ENCODE data around the gene THAP8.

THAP8 gene

DNA sequence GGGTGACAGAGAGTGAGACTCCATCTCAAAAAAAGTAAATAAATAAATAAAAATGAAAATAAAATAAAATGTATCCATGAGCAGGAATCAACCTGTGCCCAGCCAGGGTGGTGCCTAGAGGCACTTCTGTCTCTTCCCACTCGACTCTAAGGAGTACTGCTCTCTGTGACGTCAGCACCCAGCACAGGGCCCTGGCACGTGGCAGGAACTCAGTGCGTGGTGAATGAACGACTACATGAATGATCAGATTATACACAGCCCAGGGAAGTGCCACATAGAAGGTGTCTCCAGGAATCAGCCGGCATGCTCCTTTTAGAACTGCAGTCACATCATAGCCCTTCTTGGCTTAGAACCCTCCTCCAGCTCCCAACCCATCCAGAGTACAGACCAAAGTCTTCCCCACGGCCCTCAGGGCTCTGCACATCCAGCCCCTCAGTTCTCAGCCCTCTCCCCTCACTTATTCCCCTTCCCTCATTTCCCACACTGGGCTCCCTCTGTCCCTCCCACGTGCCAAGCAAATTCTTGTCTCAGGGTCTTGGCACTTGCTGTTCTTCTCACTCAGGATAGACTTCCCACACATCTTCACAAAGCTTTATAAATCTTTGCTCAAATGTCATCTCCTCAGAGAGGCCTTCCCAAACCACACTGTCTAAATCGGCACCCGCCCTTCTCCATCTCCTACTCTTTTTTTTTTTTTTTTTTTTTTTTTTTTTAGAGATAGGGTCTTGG lies 25.6 kb downstream of the THAP8 start:
- DNase-seq, result no peak

- DNase-seq, result no peak
Observed at GRCh38 chr19:36027696-36028095, 26.4 kb downstream of the THAP8 start.

DNA sequence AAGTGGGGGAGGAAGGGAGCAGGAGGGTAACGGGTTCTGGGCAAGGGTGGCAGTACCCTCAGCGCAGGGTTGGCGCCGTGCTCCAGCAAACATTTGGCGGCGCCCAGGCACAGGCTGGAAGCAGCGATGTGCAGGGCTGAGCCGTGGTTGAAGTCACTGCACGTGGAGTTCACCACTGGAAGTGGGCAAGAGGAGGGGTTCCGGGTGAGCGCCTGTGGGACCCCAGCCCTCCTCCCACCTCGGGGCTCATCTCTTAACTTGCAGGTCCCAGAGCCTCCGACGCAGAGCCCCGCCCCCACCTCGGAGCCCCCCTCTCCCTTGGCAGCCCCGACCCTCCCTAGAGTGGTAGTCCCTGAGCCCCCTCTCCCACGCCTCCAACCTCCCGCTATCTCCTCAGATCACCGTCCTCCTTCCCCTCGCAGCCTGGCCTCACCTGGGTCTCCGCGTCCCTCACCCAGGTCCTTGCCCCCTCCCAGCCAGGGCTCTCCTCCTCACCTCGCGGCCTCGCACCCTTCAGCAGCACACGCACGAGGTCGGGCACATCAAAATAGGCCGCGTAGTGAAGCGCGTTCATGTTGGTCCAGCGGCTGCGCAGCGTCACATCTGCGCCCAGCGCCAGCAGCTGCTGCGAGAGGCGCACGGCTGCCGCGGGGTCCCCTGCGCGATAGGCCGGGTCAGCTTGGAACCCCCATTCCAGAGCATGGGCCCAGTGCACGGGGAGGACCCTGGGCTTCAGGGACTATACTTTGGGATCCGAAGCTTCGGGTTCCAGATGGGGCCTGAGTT lies 27.8 kb downstream of the THAP8 start:
- no peak for DNase-seq

DNA sequence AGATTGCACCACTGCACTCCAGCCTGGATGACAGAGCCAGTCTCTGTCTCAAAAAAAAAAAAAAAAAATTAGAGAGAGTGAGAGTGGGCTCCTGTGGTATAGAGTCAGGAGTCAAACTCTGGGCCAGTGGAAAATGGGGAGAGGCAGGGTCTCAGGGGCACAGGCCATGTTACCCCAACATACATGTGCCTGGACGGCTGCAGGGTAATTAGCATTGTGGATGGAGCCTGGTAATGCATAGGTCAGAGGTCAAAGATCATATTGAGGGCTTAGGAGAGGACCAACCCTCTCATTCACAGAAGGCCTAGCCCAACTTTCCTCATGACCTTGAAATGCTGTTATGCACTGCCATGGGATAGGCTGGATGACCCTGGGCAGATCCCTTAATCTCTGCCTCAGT lies 28.5 kb downstream of the THAP8 start:
- DNase-seq, result no peak

DNA sequence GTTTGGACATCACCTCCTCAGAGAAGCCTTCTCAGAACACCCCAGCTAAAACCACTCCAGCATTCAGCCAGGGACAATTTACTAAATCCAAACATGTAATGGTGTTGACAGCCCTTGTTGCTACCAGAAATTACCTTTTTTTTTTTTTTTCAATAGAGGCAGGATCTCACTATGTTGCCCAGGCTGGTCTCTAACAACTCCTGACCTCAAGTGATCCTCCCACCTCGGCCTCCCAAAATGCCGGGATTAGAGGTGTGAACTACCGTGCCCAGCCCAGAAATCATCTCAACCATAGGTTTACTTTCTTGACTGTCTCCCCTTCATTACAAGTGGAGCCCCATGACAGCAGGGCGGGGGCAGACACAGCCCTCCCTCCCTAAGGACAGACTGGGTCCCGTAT lies 30.7 kb downstream of the THAP8 start:
- DNase-seq, result no peak

DNA sequence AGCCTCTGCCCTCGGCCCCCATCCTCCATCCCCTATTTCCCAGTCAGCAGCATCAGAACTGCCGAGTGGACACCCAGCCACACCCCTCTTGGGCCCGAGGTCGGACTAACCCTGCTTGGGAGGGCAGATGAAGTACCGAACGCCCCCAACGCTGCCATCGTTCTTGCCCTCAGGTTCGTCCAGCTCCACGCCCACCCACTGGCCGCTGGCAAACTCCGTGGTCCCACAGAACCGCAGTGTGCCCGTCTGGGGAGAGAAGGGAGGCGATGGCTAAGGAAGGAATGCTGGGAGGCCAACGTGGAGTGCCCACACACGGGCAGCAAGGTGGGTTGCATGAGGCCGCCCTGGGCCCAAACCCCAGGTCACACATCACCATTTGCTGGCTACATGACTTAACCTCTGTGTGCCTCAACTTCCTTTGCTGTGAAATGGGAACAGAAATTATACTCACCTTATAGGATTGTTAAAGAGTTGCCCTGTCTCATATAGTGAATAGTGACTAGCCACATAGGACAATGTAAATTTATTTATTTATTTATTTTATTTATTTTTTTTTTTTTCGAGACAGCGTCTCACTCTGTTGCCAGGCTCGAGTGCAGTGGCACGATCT lies 34.9 kb downstream of the THAP8 start:
- DNase-seq, result no peak

DNA sequence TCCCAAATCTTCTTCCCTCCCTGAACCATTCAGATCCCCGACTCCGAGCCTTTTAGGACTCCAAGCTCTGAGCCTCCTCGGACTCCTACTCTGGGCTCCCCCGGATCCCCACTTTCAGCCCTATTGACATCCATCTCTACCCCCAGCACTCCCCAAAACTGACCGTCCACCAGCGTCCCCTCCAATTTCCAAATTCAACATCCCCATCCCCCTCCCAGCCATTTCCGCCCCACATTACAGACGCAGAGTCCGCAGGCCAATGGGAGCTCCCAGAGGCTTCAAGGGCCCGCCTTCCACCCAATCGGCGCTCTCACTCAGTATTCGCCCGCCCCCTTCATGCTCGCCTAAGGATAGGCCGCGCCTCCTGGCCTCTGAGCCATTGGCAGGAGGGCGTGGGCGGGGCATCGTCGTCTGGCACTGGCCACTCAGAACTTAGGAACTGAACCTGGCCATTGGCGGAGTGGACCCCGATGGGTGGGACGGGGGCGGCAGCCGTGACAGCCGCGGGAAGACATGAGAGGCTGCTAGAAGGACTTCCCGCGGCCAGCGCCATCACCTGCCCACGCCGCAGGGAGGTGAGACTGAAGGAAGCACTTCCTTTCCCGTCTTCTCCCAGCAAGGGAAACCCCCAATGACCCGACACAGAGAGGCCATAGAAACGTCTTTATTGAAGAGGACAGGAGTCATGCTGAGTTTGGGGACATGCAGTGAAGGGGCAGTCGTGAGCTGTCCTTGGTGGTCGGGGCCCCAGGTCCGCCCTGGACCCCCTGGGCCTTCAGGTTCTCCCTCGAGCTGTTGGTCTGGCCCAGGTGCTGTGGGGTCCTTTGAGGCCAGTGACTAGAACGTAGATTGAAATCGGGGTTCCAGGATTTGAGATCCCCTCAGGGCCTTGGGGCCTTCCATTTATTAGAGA lies 39.8 kb downstream of the THAP8 start, which contains the start of gene ALKBH6:
ALKBH6 (minus strand) TSS at position 202 of the 913 bp plus-strand sequence. CDS start 816 bp downstream, outside the sequence.
- DNase-seq, result peak; percentile 100

DNA sequence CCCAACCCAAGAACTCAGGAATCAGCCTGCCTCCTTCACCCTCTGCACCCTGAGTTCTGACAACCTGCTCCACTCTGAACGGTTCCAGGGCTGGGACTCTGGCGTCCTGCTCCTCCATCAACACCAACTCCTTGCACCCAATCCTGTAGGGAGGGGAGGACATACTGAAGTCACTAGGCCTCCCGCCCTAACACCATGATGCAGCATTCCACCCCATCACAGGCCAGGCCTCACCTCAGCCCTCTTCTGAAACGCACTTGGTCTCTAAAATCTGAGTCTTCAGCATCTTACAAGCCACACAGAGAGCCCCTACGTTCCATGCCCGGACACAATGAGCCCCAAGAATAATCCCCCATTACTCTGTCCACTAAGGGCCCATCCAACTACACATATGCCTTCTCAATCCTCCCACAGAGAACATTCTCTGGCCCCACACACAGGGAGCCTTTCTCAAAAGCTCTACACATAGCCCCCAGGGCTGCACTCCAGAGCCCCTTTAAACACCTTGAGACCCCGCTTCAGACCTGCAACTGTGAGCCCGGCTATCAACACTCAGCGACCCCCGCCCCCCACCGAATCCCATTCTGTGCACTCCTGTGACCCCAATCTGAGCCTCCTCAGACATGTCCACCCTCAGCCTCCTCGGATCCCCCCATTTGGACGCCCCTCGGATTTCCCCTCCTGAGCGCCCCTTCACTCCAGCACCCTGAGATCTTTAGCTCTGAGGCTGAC lies 40.6 kb downstream of the THAP8 start:
- DNase-seq, result no peak

- no peak for DNase-seq
Observed at GRCh38 chr19:36010402-36010801, 43.7 kb downstream of the THAP8 start.

DNA sequence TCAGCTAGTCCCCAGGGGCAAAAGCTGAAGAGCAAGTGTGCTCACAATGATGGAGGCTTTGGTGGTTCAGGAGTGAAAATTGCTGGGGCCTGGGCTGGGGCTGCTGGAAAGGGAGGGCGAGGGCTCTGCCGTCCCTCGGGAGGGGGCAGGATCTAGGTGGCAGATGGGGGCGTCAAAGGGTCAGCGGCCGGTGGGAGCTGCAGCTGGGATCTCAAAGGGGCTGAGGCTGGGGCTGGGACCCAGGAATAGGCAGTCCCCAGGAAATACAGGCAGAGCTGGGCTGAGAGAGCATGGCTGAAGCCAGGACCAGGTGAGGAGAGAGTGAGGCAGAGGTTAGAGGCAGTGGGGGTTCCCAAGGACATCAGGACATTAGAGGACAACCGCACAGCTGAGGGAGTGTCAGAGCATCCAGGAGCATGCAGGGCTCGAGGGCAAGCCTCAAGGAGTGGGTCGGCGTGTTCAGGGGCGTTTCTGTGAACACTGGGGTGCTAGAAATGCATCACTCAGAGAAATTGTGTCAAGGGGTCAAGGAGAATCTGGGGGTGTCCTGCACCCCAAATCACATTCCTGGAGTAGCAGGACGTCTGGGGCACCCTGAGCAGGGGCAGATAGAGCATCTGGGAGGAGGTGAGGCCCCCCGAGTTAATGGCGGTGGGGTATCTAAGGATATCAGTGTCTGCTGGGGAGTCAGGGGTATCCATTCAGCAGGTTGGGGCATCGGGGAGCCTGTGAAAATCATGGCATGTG lies 44.3 kb downstream of the THAP8 start:
- peak; percentile 41 for DNase-seq

DNA sequence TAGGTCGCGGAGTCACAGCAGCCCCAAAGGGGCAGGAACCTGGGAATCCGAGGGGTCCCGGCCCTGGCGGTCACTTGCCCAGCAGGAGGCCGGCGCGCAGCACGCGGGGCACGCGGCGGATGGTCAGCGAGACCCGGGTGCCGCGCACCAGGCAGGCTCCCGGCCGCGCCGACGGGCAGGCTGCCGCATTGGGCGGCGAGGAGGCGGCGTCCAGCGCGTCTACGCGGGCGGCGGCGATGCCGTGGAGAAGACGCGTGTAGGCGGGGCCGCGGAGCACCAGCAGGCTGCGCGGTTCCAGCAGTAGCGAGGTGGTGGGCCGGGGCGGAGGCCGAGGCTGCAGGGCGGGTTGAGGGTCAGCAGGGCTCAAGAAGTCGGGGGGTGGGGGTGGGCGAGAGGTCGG lies 44.9 kb downstream of the THAP8 start:
- peak; percentile 80 for DNase-seq

- peak; percentile 69 for DNase-seq
Observed at GRCh38 chr19:36008336-36008978, 45.6 kb downstream of the THAP8 start, which contains the start of gene SYNE4. SYNE4 (minus strand) TSS chr19:36008813; CDS start chr19:36008681, 132 bp downstream.

- no peak for DNase-seq
Observed at GRCh38 chr19:36006955-36007354, 47.1 kb downstream of the THAP8 start.

GRCh38 chr19:36003284-36003683 lies 50.8 kb downstream of the THAP8 start:
- no peak for DNase-seq

DNA sequence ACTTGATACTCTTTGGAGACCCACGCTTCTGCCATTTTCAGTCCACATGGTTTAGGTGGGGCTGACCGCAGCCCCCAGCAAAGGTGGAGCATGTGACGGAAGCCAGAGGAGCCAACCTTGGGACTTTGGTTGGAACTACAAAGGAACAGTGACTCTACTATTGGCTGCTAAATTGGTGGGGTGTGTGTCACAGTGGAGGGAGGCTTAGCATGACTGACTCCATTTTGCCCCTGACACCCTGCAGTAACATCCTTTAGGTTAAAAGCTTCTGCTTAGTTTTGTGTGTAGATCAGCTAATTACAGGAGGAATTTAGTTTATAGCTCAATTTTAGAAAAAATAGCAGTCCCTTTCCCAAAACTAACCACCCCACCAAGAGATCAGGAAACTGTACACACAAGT lies 52.5 kb downstream of the THAP8 start:
- DNase-seq, result no peak

GRCh38 chr19:35996777-35997176 lies 57.3 kb downstream of the THAP8 start:
- DNase-seq, result no peak

GRCh38 chr19:35995048-35995993 lies 58.8 kb downstream of the THAP8 start, which contains the start of gene SDHAF1:
SDHAF1 (plus strand) TSS chr19:35995188; CDS start chr19:35995275, 87 bp downstream.
- peak; percentile 96 for DNase-seq

GRCh38 chr19:35993923-35994598 lies 60.0 kb downstream of the THAP8 start:
- no peak for DNase-seq
